K562 (cell line): Measurements from ENCODE around the gene OR10P1. TPM values are rescaled to one million over a fixed set of nuclear protein-coding genes. Genes with fewer than 3 reads are reported as not detected.
A peak's percentile ranks its signal among the peaks of the same experiment; 100 is the strongest.

Experiments used
- CAMTA2 ChIP-seq: fragments of 250-450 bp; sonication (Bioruptor Pico); conservative IDR thresholded peaks from 2 replicates; pipeline ENCODE4 v1.5.1; 2022
- CBX2 ChIP-seq: fragments of 200-600 bp; sonication (generic); IDR thresholded peaks from one replicate; pipeline ENCODE4 v1.6.1; 2012; ENCODE audit warnings: mild to moderate bottlenecking, low read length, inconsistent platforms; ENCODE audit not compliant: insufficient read depth, poor library complexity, severe bottlenecking
- CC2D1A ChIP-seq: fragments of 450-650 bp; IDR thresholded peaks from 2 replicates; pipeline ENCODE4 v1.6.1; 2017; ENCODE audit warnings: mild to moderate bottlenecking
- CTBP1 ChIP-seq: fragments of 450-650 bp; IDR thresholded peaks from 2 replicates; pipeline ENCODE4 v1.6.1; 2016; ENCODE audit warnings: borderline replicate concordance
- DPF2 ChIP-seq: fragments of 450-650 bp; IDR thresholded peaks from 2 replicates; pipeline ENCODE4 v1.6.1; 2016
- HDAC1 ChIP-seq, 2 experiments: fragments of 450-650 bp; IDR thresholded peaks; 2 replicates each; pipeline ENCODE4 v1.6.1; 2016 to 2017; ENCODE audit warnings: inconsistent platforms in 1 of 2, mild to moderate bottlenecking in 1 of 2, moderate library complexity in 1 of 2
- LEF1 ChIP-seq: fragments of 450-650 bp; IDR thresholded peaks from 2 replicates; pipeline ENCODE4 v1.6.1; 2016; ENCODE audit warnings: mild to moderate bottlenecking
- MYC ChIP-seq, 2 experiments: fragments of 250-450 bp in 1 of 2; sonication (Bioruptor Pico) in 1 of 2; IDR thresholded peaks; 2 replicates each; pipeline versions ENCODE4 v1.5.1 to v1.6.1; 2012 to 2021; ENCODE audit warnings: low read depth in 2 of 2, borderline replicate concordance in 1 of 2, improper control_type of control experiment in 1 of 2, low read length in 1 of 2, mild to moderate bottlenecking in 1 of 2, moderate library complexity in 1 of 2
- PRMT5 ChIP-seq: sonication (generic); formaldehyde crosslinking; IDR thresholded peaks from 2 replicates; pipeline ENCODE4 v1.5.0; 2020; ENCODE audit warnings: missing genetic modification reagents
- SMARCA4 ChIP-seq: fragments of 450-650 bp; IDR thresholded peaks from 2 replicates; pipeline ENCODE4 v1.6.1; 2016
- SMARCB1 ChIP-seq: IDR thresholded peaks from 2 replicates; pipeline ENCODE4 v1.6.1; 2011; ENCODE audit warnings: improper control_type of control experiment, low read depth; ENCODE audit not compliant: insufficient read length
- SRF ChIP-seq, 2 experiments: fragments of 250-450, 450-650 bp in 1 of 2; sonication (Bioruptor Pico) in 1 of 2; sonication (generic) in 1 of 2; formaldehyde crosslinking; IDR thresholded peaks; 2 replicates each; pipeline versions ENCODE4 v1.5.0 to v1.5.1; 2020 to 2022; ENCODE audit warnings: mild to moderate bottlenecking in 1 of 2, missing genetic modification reagents in 1 of 2
- ZSCAN32 ChIP-seq: fragments of 450-650 bp; formaldehyde crosslinking; IDR thresholded peaks from 2 replicates; pipeline ENCODE4 v1.4.0; 2020; ENCODE audit warnings: mild to moderate bottlenecking, moderate library complexity
- polyA plus RNA-seq, 8 experiments: library from polyadenylated mRNA; depleted of rRNA in 4 of 8; stranded (reverse) in 5 of 8; unstranded in 3 of 8; fragments of >200 nt; fragmentation: Nextera tagmentation in 2 of 8; fragmentation: Illumina TruSeq in 1 of 8; extraction: Ambion mirVana in 2 of 8; extraction: Trizol in 1 of 8; gene quantifications; 2 replicates each; pipeline versions ENCODE4 v1.2.1 to v1.2.3, GENCODE V29; 2011 to 2014; ENCODE audit warnings: inconsistent platforms in 1 of 8, missing spikeins in 1 of 8
- total RNA-seq, 7 experiments: library from RNA; depleted of rRNA in 6 of 7; stranded (reverse); fragments of >200 nt in 6 of 7; fragmentation: Illumina TruSeq in 2 of 7; extraction: Trizol in 2 of 7; gene quantifications; 2 replicates each; pipeline versions ENCODE4 v1.2.1 to v1.2.3, GENCODE V29; 2011 to 2021; ENCODE audit warnings: low replicate concordance in 1 of 7
- TF ChIP-seq, protein P1 (sequence below): fragments of 450-650 bp; formaldehyde crosslinking; IDR thresholded peaks from 2 replicates; pipeline ENCODE4 v1.4.0; 2020; ENCODE audit warnings: mild to moderate bottlenecking
- TF ChIP-seq, protein P2 (sequence below): sonication (generic); formaldehyde crosslinking; IDR thresholded peaks from 2 replicates; pipeline ENCODE4 v1.8.1; 2023; ENCODE audit warnings: mild to moderate bottlenecking, missing genetic modification reagents
- TF ChIP-seq, protein P3 (sequence below): sonication (generic); formaldehyde crosslinking; IDR thresholded peaks from 2 replicates; pipeline ENCODE4 v1.4.0; 2020; ENCODE audit warnings: mild to moderate bottlenecking, missing genetic modification reagents
- TF ChIP-seq, protein P4 (sequence below): sonication (generic); formaldehyde crosslinking; IDR thresholded peaks from 2 replicates; pipeline ENCODE4 v1.8.0; 2022; ENCODE audit warnings: mild to moderate bottlenecking, low read depth, missing genetic modification reagents

Gene OR10P1
- total and polyA plus RNA-seq, 9 of the 15 experiments (the other 6 are each of a cell fraction or from before 2014, with no cell fraction given): not detected

DNA sequence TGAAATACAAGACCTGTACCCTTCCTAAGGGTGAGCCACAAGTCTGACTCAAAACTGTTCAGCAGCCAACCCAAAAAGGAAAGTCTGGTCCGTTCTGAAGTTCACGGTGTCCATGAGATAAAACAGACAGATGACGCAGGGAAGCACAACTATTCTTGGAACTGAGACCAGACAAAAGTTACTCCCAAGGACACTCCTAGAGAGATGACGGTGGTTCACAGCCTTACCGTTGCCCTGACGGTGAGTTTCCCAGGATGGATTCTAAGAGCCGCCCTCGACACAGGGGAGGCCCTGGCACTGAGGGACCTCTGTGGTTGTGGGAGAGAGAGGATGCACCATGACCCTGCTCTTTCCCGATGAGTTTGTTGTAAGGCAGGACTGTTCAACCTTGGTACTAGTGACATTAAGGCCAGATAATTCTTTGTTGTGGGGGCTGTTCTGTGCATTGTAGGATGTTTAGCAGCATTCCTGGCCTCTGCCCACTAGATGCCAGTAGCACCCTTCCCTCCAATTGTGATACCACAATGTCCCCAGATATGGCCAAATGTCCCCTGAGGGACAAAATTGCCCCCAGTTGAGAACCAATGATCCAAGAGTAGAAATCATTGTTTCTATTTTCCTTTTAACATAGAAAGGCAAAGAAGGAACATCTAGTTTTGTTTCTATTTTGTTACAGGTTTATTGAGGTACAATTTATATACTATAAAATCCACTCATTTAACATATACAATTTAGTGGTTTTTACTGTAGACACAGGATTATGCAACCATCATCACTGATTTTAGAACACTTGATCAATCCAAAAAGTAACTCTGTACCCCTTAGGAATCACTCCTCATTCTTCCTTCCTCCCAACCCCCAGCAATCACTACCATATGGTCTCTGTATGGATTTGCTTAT, 23.0 kb downstream of the OR10P1 start (continued):
- TF ChIP-seq HDAC1 (IDR thresholded peaks at IDR 0.05): no peak
- peak; percentile 75 for TF ChIP-seq CTBP1
- TF ChIP-seq, protein P1, sequence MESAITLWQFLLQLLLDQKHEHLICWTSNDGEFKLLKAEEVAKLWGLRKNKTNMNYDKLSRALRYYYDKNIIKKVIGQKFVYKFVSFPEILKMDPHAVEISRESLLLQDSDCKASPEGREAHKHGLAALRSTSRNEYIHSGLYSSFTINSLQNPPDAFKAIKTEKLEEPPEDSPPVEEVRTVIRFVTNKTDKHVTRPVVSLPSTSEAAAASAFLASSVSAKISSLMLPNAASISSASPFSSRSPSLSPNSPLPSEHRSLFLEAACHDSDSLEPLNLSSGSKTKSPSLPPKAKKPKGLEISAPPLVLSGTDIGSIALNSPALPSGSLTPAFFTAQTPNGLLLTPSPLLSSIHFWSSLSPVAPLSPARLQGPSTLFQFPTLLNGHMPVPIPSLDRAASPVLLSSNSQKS (CRISPR knock-in tag): no peak
- TF ChIP-seq LEF1: peak; percentile 22; the same call in 1 of the 2 replicates
- TF ChIP-seq, protein P2, sequence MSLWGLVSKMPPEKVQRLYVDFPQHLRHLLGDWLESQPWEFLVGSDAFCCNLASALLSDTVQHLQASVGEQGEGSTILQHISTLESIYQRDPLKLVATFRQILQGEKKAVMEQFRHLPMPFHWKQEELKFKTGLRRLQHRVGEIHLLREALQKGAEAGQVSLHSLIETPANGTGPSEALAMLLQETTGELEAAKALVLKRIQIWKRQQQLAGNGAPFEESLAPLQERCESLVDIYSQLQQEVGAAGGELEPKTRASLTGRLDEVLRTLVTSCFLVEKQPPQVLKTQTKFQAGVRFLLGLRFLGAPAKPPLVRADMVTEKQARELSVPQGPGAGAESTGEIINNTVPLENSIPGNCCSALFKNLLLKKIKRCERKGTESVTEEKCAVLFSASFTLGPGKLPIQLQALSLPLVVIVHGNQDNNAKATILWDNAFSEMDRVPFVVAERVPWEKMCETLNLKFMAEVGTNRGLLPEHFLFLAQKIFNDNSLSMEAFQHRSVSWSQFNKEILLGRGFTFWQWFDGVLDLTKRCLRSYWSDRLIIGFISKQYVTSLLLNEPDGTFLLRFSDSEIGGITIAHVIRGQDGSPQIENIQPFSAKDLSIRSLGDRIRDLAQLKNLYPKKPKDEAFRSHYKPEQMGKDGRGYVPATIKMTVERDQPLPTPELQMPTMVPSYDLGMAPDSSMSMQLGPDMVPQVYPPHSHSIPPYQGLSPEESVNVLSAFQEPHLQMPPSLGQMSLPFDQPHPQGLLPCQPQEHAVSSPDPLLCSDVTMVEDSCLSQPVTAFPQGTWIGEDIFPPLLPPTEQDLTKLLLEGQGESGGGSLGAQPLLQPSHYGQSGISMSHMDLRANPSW (CRISPR knock-in tag): no peak
- TF ChIP-seq SRF (CRISPR knock-in tag; IDR thresholded peaks at IDR 0.05): no peak
- no peak for TF ChIP-seq CC2D1A
- 0 out of 2 replicates have a peak, but pooled peaks have one; percentile 22 for TF ChIP-seq SMARCA4
- no peak for TF ChIP-seq ZSCAN32 (CRISPR knock-in tag)
- TF ChIP-seq PRMT5 (CRISPR knock-in tag): no peak
- no peak for TF ChIP-seq CAMTA2 (CRISPR knock-in tag)
- no peak for TF ChIP-seq SMARCB1
- TF ChIP-seq DPF2: no peak
- TF ChIP-seq CBX2: no peak
- TF ChIP-seq MYC (IDR thresholded peaks at IDR 0.05; ENCODE audit: low read depth, low read length): no peak
- TF ChIP-seq MYC (CRISPR knock-in tag; IDR thresholded peaks at IDR 0.05; ENCODE audit: borderline replicate concordance, low read depth): no peak
- TF ChIP-seq, protein P3, sequence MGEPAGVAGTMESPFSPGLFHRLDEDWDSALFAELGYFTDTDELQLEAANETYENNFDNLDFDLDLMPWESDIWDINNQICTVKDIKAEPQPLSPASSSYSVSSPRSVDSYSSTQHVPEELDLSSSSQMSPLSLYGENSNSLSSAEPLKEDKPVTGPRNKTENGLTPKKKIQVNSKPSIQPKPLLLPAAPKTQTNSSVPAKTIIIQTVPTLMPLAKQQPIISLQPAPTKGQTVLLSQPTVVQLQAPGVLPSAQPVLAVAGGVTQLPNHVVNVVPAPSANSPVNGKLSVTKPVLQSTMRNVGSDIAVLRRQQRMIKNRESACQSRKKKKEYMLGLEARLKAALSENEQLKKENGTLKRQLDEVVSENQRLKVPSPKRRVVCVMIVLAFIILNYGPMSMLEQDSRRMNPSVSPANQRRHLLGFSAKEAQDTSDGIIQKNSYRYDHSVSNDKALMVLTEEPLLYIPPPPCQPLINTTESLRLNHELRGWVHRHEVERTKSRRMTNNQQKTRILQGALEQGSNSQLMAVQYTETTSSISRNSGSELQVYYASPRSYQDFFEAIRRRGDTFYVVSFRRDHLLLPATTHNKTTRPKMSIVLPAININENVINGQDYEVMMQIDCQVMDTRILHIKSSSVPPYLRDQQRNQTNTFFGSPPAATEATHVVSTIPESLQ (CRISPR knock-in tag): no peak
- TF ChIP-seq, protein P4, sequence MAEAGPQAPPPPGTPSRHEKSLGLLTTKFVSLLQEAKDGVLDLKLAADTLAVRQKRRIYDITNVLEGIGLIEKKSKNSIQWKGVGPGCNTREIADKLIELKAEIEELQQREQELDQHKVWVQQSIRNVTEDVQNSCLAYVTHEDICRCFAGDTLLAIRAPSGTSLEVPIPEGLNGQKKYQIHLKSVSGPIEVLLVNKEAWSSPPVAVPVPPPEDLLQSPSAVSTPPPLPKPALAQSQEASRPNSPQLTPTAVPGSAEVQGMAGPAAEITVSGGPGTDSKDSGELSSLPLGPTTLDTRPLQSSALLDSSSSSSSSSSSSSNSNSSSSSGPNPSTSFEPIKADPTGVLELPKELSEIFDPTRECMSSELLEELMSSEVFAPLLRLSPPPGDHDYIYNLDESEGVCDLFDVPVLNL (CRISPR knock-in tag): no peak
